GM19023 (cell line): Measurements from ENCODE around the gene ZNF670.
"Not testable (repeated sequence)": the region's sequence is repeated elsewhere in the genome, so short reads cannot be mapped to it uniquely, and the experiment has no call there.

Experiments
- ATAC-seq: cut with Tn5 transposase; IDR thresholded peaks from one replicate; pipeline ENCODE4 v1.9.1; 2021; ENCODE audit warnings: mild to moderate bottlenecking, moderate library complexity; ENCODE audit not compliant: unreplicated experiment

ZNF670 gene

DNA sequence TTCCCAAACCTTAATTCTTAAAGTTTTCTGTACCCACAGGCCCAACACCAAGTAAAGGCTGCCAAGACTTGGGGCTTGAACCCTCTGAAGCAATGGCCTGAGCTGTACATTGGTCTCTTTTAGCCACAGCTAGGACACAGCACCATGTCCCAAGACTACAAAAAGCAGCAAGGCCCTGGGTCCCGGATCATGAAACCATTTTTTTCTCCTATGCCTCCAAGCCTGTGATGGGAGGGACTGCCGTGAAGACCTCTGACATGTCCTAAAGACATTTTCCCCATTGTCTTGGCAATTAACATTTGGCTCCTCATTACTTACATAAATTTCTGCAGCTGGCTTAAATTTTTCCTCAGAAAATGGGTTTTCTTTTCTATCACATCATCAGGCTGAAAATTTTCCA, 30.9 kb downstream of the ZNF670 start:
- no peak for ATAC-seq

DNA sequence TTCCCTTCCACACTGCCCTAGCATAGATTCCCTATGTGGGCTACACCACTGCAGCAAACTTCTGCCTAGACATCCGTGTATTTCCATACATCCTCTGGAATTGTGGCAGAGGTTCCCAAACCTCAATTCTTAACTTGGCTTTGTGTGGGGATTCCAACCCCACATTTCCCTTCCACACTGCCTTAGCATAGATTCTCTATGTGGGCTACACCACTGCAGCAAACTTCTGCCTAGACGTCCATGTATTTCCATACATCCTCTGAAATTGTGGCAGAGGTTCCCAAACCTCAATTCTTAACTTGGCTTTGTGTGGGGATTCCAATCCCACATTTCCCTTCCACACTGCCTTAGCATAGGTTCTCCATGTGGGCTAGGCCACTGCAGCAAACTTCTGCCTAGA, 31.4 kb downstream of the ZNF670 start:
- ATAC-seq, result no peak

GRCh38 chr1:247043406-247043805, 35.2 kb downstream of the ZNF670 start:
- ATAC-seq, result no peak

GRCh38 chr1:247037511-247038320, 40.9 kb downstream of the ZNF670 start:
- no peak for ATAC-seq

DNA sequence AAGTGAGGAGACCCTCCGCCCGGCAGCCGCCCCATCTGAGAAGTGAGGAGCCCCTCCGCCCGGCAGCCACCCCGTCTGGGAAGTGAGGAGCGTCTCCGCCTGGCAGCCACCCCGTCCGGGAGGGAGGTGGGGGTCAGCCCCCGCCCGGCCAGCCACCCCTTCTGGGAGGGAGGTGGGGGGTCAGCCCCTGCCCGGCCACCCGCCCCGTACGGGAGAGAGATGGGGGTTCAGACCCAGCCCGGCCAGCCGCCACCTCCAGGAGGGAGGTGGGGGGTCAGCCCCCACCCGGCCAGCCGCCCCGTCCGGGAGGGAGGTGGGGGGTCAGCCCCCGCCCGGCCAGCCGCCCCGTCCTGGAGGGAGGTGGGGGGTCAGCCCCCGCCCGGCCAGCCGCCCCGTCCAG, 46.3 kb downstream of the ZNF670 start:
- not testable (repeated sequence) for ATAC-seq
